HS-5 (cell line): ENCODE results near the gene GRK2.

ENCODE experiments used
- DNase-seq: peaks from one replicate; pipeline ENCODE4 v3.0.0-alpha.2; 2012; ENCODE audit warnings: low read depth

Gene GRK2

GRCh38 chr11:67270256-67271204, 4.3 kb downstream of the GRK2 start:
- DNase-seq, result no peak

- no peak for DNase-seq
Measured at GRCh38 chr11:67271205-67271540, 4.9 kb downstream of the GRK2 start.

GRCh38 chr11:67271541-67272284, 5.4 kb downstream of the GRK2 start:
- no peak for DNase-seq

- DNase-seq, result no peak
Measured at GRCh38 chr11:67272327-67273259, 6.3 kb downstream of the GRK2 start.

- DNase-seq, result no peak
Measured at GRCh38 chr11:67273260-67273990, 7.2 kb downstream of the GRK2 start.

GRCh38 chr11:67274768-67275605, 8.7 kb downstream of the GRK2 start:
- no peak for DNase-seq

- no peak for DNase-seq
Measured at GRCh38 chr11:67275606-67276409, 9.5 kb downstream of the GRK2 start.

GRCh38 chr11:67276781-67277230, 10.5 kb downstream of the GRK2 start:
- DNase-seq, result no peak

- no peak for DNase-seq
Measured at GRCh38 chr11:67277231-67277961, 11.1 kb downstream of the GRK2 start.

GRCh38 chr11:67278135-67278938, 12.1 kb downstream of the GRK2 start:
- no peak for DNase-seq

GRCh38 chr11:67278939-67279588, 12.8 kb downstream of the GRK2 start:
- DNase-seq, result no peak

GRCh38 chr11:67279589-67280340, 13.5 kb downstream of the GRK2 start:
- DNase-seq, result no peak

- DNase-seq, result no peak
Measured at GRCh38 chr11:67280341-67280787, 14.1 kb downstream of the GRK2 start.

GRCh38 chr11:67280788-67281551, 14.7 kb downstream of the GRK2 start:
- DNase-seq, result no peak

GRCh38 chr11:67281552-67282150, 15.4 kb downstream of the GRK2 start:
- DNase-seq, result no peak
